Measurements from ENCODE around the gene FTO.

DNA sequence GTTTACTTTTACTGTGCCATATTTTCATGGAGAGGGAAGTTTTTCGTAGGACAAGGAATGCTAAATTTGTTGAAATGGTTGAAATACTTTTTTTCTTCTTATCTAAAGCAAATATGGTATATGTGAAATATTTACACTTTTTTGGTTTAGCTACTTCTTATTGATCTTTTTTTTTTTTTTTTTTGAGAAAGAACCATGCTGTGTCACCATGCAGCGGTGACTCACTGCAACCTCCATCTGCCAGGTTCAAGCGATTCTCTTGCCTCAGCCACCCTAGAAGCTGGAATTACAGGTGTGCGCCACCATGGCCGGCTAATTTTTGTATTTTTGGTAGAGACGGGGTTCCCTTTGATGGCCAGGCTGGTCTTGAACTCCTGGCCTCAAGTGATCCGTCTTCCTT is 100.5 kb downstream of the FTO start:
- TF ChIP-seq, protein P1, sequence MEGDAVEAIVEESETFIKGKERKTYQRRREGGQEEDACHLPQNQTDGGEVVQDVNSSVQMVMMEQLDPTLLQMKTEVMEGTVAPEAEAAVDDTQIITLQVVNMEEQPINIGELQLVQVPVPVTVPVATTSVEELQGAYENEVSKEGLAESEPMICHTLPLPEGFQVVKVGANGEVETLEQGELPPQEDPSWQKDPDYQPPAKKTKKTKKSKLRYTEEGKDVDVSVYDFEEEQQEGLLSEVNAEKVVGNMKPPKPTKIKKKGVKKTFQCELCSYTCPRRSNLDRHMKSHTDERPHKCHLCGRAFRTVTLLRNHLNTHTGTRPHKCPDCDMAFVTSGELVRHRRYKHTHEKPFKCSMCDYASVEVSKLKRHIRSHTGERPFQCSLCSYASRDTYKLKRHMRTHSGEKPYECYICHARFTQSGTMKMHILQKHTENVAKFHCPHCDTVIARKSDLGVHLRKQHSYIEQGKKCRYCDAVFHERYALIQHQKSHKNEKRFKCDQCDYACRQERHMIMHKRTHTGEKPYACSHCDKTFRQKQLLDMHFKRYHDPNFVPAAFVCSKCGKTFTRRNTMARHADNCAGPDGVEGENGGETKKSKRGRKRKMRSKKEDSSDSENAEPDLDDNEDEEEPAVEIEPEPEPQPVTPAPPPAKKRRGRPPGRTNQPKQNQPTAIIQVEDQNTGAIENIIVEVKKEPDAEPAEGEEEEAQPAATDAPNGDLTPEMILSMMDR (IDR thresholded peaks at IDR 0.05), result no peak
- TF ChIP-seq POLR2A (IDR thresholded peaks at IDR 0.05; ENCODE audit: low read length) (no peak), TP53 (CRISPR knock-in tag; IDR thresholded peaks at IDR 0.05) (no peak), EP300 (IDR thresholded peaks at IDR 0.05) (no peak), GATA3 (IDR thresholded peaks at IDR 0.05; ENCODE audit: borderline replicate concordance) (no peak), CBX8 (IDR thresholded peaks at IDR 0.05) (no peak), REST (IDR thresholded peaks at IDR 0.05) (no peak), BCL3 (IDR thresholded peaks at IDR 0.05) (no peak), HOXB5 (CRISPR knock-in tag; IDR thresholded peaks at IDR 0.05) (no peak), RAD21 (conservative IDR thresholded peaks at IDR 0.05 in 1 of 2, IDR thresholded peaks at IDR 0.05 in 1 of 2) (no peak), CHD2 (IDR thresholded peaks at IDR 0.05; ENCODE audit: low read length, partially characterized antibody) (no peak), MYC (IDR thresholded peaks at IDR 0.05; ENCODE audit: borderline replicate concordance, low read length) (no peak)
- TF ChIP-seq, protein P2, sequence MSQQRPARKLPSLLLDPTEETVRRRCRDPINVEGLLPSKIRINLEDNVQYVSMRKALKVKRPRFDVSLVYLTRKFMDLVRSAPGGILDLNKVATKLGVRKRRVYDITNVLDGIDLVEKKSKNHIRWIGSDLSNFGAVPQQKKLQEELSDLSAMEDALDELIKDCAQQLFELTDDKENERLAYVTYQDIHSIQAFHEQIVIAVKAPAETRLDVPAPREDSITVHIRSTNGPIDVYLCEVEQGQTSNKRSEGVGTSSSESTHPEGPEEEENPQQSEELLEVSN (IDR thresholded peaks at IDR 0.05; ENCODE audit: borderline replicate concordance, low read depth), result no peak
- TF ChIP-seq, protein P3, sequence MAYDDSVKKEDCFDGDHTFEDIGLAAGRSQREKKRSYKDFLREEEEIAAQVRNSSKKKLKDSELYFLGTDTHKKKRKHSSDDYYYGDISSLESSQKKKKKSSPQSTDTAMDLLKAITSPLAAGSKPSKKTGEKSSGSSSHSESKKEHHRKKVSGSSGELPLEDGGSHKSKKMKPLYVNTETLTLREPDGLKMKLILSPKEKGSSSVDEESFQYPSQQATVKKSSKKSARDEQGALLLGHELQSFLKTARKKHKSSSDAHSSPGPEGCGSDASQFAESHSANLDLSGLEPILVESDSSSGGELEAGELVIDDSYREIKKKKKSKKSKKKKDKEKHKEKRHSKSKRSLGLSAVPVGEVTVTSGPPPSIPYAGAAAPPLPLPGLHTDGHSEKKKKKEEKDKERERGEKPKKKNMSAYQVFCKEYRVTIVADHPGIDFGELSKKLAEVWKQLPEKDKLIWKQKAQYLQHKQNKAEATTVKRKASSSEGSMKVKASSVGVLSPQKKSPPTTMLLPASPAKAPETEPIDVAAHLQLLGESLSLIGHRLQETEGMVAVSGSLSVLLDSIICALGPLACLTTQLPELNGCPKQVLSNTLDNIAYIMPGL (CRISPR knock-in tag; IDR thresholded peaks at IDR 0.05; ENCODE audit: borderline replicate concordance), result no peak

All from A549 (cell line).